Measurements from ENCODE around the gene EPHB2.

EPHB2 gene

GRCh38 chr1:22778408-22778807, 67.8 kb downstream of the EPHB2 start:
- ChIA-PET CTCF (no interaction called here), POLR2A (no interaction called here)
- 100% methylated on average over 1 of the region's 2 CpGs for WGBS (ENCODE audit: insufficient coverage)
- Histone ChIP-seq H3K36me3 (ENCODE audit: control insufficient read depth in 4 of 4, insufficient read depth in 4 of 4, low read length in 3 of 4) (no peaks in the 10 kb centered on the region), H3K27me3 (replicated peaks in 2 of 5; ENCODE audit: control insufficient read depth in 4 of 5, insufficient read depth in 5 of 5, low read length in 4 of 5) (peaks cover 0 to 2% (median 2%) of the 10 kb centered on the region in 5 experiments), H3K9me3 (ENCODE audit: control extremely low read depth in 1 of 5, control insufficient read depth in 4 of 5, insufficient read depth in 2 of 5, low read depth in 1 of 5, low read length in 4 of 5) (no peaks in the 10 kb centered on the region), H3K4me1 (ENCODE audit: control extremely low read depth in 1 of 4, control insufficient read depth in 4 of 4, insufficient read depth in 4 of 4, low read length in 3 of 4) (peaks cover 0 to 3% (median 0%) of the 10 kb centered on the region in 4 experiments), H3K4me3 (ENCODE audit: control insufficient read depth in 1 of 7, extremely low read depth in 1 of 7, insufficient read depth in 4 of 7, low read depth in 2 of 7, low read length in 6 of 7) (no peak overlapping the region), H3K27ac (ENCODE audit: insufficient read depth in 1 of 2, low read depth in 1 of 2, low read length in 2 of 2, poor library complexity in 1 of 2, severe bottlenecking in 2 of 2) (no peak overlapping the region)
- no peak for DNase-seq

- POLR2A ChIA-PET = no interaction called here
- DNase-seq = no peak
These were observed 68.4 kb downstream of the EPHB2 start for GRCh38 chr1:22778862-22779520.

DNA sequence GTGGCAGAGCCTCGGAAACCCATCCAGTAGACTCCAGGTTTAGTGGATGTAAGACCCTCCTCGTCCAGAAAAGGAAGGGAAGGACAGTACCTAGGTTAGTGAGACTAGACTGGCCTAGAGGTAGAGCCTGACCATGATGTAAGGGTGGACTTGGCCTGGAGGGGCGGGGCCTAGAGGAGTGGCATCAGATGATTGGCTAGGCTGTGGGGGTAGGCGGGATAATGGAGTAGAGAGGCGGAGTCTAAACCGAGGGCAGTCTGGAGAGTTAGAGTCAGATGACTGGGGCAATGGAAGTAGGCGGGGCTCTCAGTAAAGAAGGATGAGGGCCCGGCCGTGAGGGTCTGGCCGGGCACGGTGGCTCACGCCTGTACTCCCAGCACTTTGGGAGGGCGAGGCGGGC, 70.1 kb downstream of the EPHB2 start:
- Histone ChIP-seq H3K9me3 (ENCODE audit: control extremely low read depth in 1 of 5, control insufficient read depth in 4 of 5, insufficient read depth in 2 of 5, low read depth in 1 of 5, low read length in 4 of 5) (no peaks in the 10 kb centered on the region), H3K27me3 (replicated peaks in 2 of 5; ENCODE audit: control insufficient read depth in 4 of 5, insufficient read depth in 5 of 5, low read length in 4 of 5) (peaks cover 0 to 2% (median 2%) of the 10 kb centered on the region in 5 experiments), H3K4me1 (ENCODE audit: control extremely low read depth in 1 of 4, control insufficient read depth in 4 of 4, insufficient read depth in 4 of 4, low read length in 3 of 4) (peaks cover 0 to 3% (median 0%) of the 10 kb centered on the region in 4 experiments), H3K36me3 (ENCODE audit: control insufficient read depth in 4 of 4, insufficient read depth in 4 of 4, low read length in 3 of 4) (no peaks in the 10 kb centered on the region), H3K27ac (ENCODE audit: insufficient read depth in 1 of 2, low read depth in 1 of 2, low read length in 2 of 2, poor library complexity in 1 of 2, severe bottlenecking in 2 of 2) (no peak overlapping the region), H3K4me3 (ENCODE audit: control insufficient read depth in 1 of 7, extremely low read depth in 1 of 7, insufficient read depth in 4 of 7, low read depth in 2 of 7, low read length in 6 of 7) (no peak overlapping the region)
- ChIA-PET CTCF (no interaction called here), POLR2A (no interaction called here)
- peak in 1 of 3 donors; percentile 1 for DNase-seq
- WGBS (ENCODE audit: insufficient coverage) = 83% methylated on average over 14 of the region's 14 CpGs

More at GRCh38 chr1:22778862-22779520, 68.4 kb downstream of the EPHB2 start:
- H3K9me3 ChIP-seq (ENCODE audit: control extremely low read depth in 1 of 5, control insufficient read depth in 4 of 5, insufficient read depth in 2 of 5, low read depth in 1 of 5, low read length in 4 of 5) = no peaks in the 10 kb centered on the region
- H3K4me1 ChIP-seq (ENCODE audit: control extremely low read depth in 1 of 4, control insufficient read depth in 4 of 4, insufficient read depth in 4 of 4, low read length in 3 of 4) = peaks cover 0 to 3% (median 0%) of the 10 kb centered on the region in 4 experiments
- H3K4me3 ChIP-seq (ENCODE audit: control insufficient read depth in 1 of 7, extremely low read depth in 1 of 7, insufficient read depth in 4 of 7, low read depth in 2 of 7, low read length in 6 of 7) = no peak overlapping the region
- H3K36me3 ChIP-seq (ENCODE audit: control insufficient read depth in 4 of 4, insufficient read depth in 4 of 4, low read length in 3 of 4) = no peaks in the 10 kb centered on the region
- 82% methylated on average over 9 of the region's 9 CpGs for WGBS (ENCODE audit: insufficient coverage)
- H3K27me3 ChIP-seq (replicated peaks in 2 of 5; ENCODE audit: control insufficient read depth in 4 of 5, insufficient read depth in 5 of 5, low read length in 4 of 5) = peaks cover 0 to 2% (median 2%) of the 10 kb centered on the region in 5 experiments
- H3K27ac ChIP-seq (ENCODE audit: insufficient read depth in 1 of 2, low read depth in 1 of 2, low read length in 2 of 2, poor library complexity in 1 of 2, severe bottlenecking in 2 of 2) = no peak overlapping the region
- CTCF ChIA-PET = no interaction called here

GRCh38 chr1:22781483-22781882, 70.8 kb downstream of the EPHB2 start:
- H3K36me3 ChIP-seq (ENCODE audit: control insufficient read depth in 4 of 4, insufficient read depth in 4 of 4, low read length in 3 of 4) = no peaks in the 10 kb centered on the region
- 92% methylated on average over 2 of the region's 4 CpGs for WGBS (ENCODE audit: insufficient coverage)
- no peaks in the 10 kb centered on the region for H3K4me1 ChIP-seq (ENCODE audit: control extremely low read depth in 1 of 4, control insufficient read depth in 4 of 4, insufficient read depth in 4 of 4, low read length in 3 of 4)
- H3K4me3 ChIP-seq (ENCODE audit: control insufficient read depth in 1 of 7, extremely low read depth in 1 of 7, insufficient read depth in 4 of 7, low read depth in 2 of 7, low read length in 6 of 7) = no peak overlapping the region
- H3K9me3 ChIP-seq (ENCODE audit: control extremely low read depth in 1 of 5, control insufficient read depth in 4 of 5, insufficient read depth in 2 of 5, low read depth in 1 of 5, low read length in 4 of 5) = no peaks in the 10 kb centered on the region
- H3K27ac ChIP-seq (ENCODE audit: insufficient read depth in 1 of 2, low read depth in 1 of 2, low read length in 2 of 2, poor library complexity in 1 of 2, severe bottlenecking in 2 of 2) = no peak overlapping the region
- CTCF ChIA-PET = no interaction called here
- peaks cover 0 to 2% (median 2%) of the 10 kb centered on the region in 5 experiments for H3K27me3 ChIP-seq (replicated peaks in 2 of 5; ENCODE audit: control insufficient read depth in 4 of 5, insufficient read depth in 5 of 5, low read length in 4 of 5)
- POLR2A ChIA-PET = no interaction called here
- no peak for DNase-seq

- H3K9me3 ChIP-seq (ENCODE audit: control extremely low read depth in 1 of 5, control insufficient read depth in 4 of 5, insufficient read depth in 2 of 5, low read depth in 1 of 5, low read length in 4 of 5) = no peaks in the 10 kb centered on the region
- no peak overlapping the region for H3K4me3 ChIP-seq (ENCODE audit: control insufficient read depth in 1 of 7, extremely low read depth in 1 of 7, insufficient read depth in 4 of 7, low read depth in 2 of 7, low read length in 6 of 7)
- CTCF ChIA-PET = interaction anchor here (0.6 to 0.9 kb wide), 2 partner anchors 8 to 50 kb away, joined by 3 read pairs; no protein-coding TSS in a partner anchor
- no peaks in the 10 kb centered on the region for H3K4me1 ChIP-seq (ENCODE audit: control extremely low read depth in 1 of 4, control insufficient read depth in 4 of 4, insufficient read depth in 4 of 4, low read length in 3 of 4)
- no peak for DNase-seq
- no peaks in the 10 kb centered on the region for H3K36me3 ChIP-seq (ENCODE audit: control insufficient read depth in 4 of 4, insufficient read depth in 4 of 4, low read length in 3 of 4)
- H3K27ac ChIP-seq (ENCODE audit: insufficient read depth in 1 of 2, low read depth in 1 of 2, low read length in 2 of 2, poor library complexity in 1 of 2, severe bottlenecking in 2 of 2) = no peak overlapping the region
- POLR2A ChIA-PET = no interaction called here
- H3K27me3 ChIP-seq (replicated peaks in 2 of 5; ENCODE audit: control insufficient read depth in 4 of 5, insufficient read depth in 5 of 5, low read length in 4 of 5) = peaks cover 0 to 5% (median 2%) of the 10 kb centered on the region in 5 experiments
- 92% methylated on average over 7 of the region's 8 CpGs for WGBS (ENCODE audit: insufficient coverage)
These were observed 71.8 kb downstream of the EPHB2 start for GRCh38 chr1:22782406-22782805.

GRCh38 chr1:22784317-22784716, 73.7 kb downstream of the EPHB2 start:
- WGBS (ENCODE audit: insufficient coverage) = 97% methylated on average over 19 of the region's 19 CpGs
- DNase-seq = no peak
- Histone ChIP-seq H3K36me3 (ENCODE audit: control insufficient read depth in 4 of 4, insufficient read depth in 4 of 4, low read length in 3 of 4) (no peaks in the 10 kb centered on the region), H3K27me3 (replicated peaks in 2 of 5; ENCODE audit: control insufficient read depth in 4 of 5, insufficient read depth in 5 of 5, low read length in 4 of 5) (peaks cover 0 to 5% (median 0%) of the 10 kb centered on the region in 5 experiments), H3K4me1 (ENCODE audit: control extremely low read depth in 1 of 4, control insufficient read depth in 4 of 4, insufficient read depth in 4 of 4, low read length in 3 of 4) (no peaks in the 10 kb centered on the region), H3K27ac (ENCODE audit: insufficient read depth in 1 of 2, low read depth in 1 of 2, low read length in 2 of 2, poor library complexity in 1 of 2, severe bottlenecking in 2 of 2) (no peak overlapping the region), H3K9me3 (ENCODE audit: control extremely low read depth in 1 of 5, control insufficient read depth in 4 of 5, insufficient read depth in 2 of 5, low read depth in 1 of 5, low read length in 4 of 5) (no peaks in the 10 kb centered on the region), H3K4me3 (ENCODE audit: control insufficient read depth in 1 of 7, extremely low read depth in 1 of 7, insufficient read depth in 4 of 7, low read depth in 2 of 7, low read length in 6 of 7) (no peak overlapping the region)
- ChIA-PET CTCF (interaction anchor here (1.2 kb wide), 1 partner anchor 105 kb away, joined by 3 read pairs; no protein-coding TSS in a partner anchor), POLR2A (no interaction called here)

- H3K4me3 ChIP-seq (ENCODE audit: control insufficient read depth in 1 of 7, extremely low read depth in 1 of 7, insufficient read depth in 4 of 7, low read depth in 2 of 7, low read length in 6 of 7) = no peak overlapping the region
These were observed 74.1 kb downstream of the EPHB2 start for GRCh38 chr1:22784737-22785136.

More at GRCh38 chr1:22784737-22785136, 74.1 kb downstream of the EPHB2 start:
- Histone ChIP-seq H3K36me3 (ENCODE audit: control insufficient read depth in 4 of 4, insufficient read depth in 4 of 4, low read length in 3 of 4) (no peaks in the 10 kb centered on the region), H3K9me3 (ENCODE audit: control extremely low read depth in 1 of 5, control insufficient read depth in 4 of 5, insufficient read depth in 2 of 5, low read depth in 1 of 5, low read length in 4 of 5) (no peaks in the 10 kb centered on the region), H3K27me3 (replicated peaks in 2 of 5; ENCODE audit: control insufficient read depth in 4 of 5, insufficient read depth in 5 of 5, low read length in 4 of 5) (peaks cover 0 to 6% (median 0%) of the 10 kb centered on the region in 5 experiments), H3K4me1 (ENCODE audit: control extremely low read depth in 1 of 4, control insufficient read depth in 4 of 4, insufficient read depth in 4 of 4, low read length in 3 of 4) (no peaks in the 10 kb centered on the region), H3K27ac (ENCODE audit: insufficient read depth in 1 of 2, low read depth in 1 of 2, low read length in 2 of 2, poor library complexity in 1 of 2, severe bottlenecking in 2 of 2) (no peak overlapping the region)
- ChIA-PET CTCF (interaction anchor here (1.2 kb wide), 1 partner anchor 104 kb away, joined by 3 read pairs; no protein-coding TSS in a partner anchor), POLR2A (no interaction called here)
- DNase-seq = no peak
- WGBS (ENCODE audit: insufficient coverage) = 97% methylated on average over 27 of the region's 27 CpGs
